ENCODE measurements around the gene PHF1.
A peak's percentile ranks its signal among the peaks of the same experiment; 100 is the strongest.
"Not testable (repeated sequence)": the region's sequence is repeated elsewhere in the genome, so short reads cannot be mapped to it uniquely, and the experiment has no call there.

Gene PHF1

DNA sequence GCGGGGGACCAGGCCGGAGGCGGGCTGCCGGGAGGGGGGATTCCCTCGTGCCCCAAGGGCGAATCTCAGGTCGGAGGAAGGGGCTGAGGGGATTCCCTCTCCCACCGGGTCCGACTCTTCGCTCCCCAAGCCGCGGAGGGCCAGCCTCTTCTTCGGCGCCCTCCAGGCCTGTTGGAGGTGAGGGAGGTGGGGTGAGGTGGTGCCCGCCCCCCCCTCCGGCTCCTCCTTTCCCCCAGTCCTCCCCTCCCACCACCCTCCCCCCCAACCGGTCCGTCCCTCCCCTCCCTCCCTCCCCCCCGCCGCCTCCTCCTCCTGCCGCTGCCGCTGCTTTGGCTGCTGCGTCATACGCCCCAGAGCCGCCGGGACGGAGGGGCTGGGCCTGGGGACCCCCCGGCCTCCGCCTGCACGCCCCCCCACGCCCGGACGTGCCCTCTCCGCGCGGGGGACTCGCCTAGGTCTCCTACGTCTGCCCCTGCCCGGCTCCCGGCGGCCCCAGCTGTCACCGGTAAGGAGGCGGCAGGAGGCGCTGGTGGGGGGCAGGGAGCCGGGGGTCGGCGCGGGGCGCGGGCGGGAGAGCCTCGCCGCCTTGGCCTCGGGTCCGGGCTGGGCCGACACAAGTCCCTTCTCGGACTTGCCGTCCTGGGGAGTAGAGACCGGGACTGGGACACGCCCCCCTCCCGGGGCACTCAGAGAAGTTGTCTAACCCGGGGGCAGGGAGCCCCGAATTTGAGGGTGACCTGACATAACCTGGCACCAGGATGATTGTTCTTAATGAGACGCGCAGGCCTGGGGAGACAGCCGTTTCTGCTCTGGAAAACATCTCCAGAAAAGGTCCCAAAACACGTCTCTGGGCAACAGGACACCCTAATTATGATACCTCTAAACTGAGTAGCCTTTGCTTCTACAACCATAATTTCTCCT lies at the start of gene PHF1:
PHF1 (plus strand) TSS at position 304 of the 921 bp plus-strand sequence. CDS start 1,250 bp downstream, outside the sequence.
- DNase-seq = no peak

DNA sequence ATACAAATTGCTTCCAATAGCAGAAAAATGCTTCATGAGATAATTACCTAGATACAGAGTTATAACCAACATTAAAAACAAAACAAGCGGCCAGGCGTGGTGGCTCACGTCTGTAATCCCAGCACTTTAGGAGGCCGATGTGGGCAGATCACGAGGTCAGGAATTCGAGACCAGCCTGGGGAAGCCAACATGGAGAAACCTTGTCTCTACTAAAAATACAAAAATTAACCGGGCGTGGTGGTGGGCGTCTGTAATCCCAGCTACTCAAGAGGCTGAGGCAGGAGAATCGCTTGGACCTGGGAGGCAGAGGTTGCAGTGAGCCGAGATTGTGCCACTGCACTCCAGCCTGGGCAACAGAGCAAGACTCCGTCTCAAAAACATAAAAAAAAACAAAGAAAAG lies 47.3 kb upstream of the PHF1 start:
- DNase-seq = not testable (repeated sequence)

- DNase-seq = not testable (repeated sequence)
These were observed 46.2 kb upstream of the PHF1 start for GRCh38 chr6:33364475-33365205.

DNA sequence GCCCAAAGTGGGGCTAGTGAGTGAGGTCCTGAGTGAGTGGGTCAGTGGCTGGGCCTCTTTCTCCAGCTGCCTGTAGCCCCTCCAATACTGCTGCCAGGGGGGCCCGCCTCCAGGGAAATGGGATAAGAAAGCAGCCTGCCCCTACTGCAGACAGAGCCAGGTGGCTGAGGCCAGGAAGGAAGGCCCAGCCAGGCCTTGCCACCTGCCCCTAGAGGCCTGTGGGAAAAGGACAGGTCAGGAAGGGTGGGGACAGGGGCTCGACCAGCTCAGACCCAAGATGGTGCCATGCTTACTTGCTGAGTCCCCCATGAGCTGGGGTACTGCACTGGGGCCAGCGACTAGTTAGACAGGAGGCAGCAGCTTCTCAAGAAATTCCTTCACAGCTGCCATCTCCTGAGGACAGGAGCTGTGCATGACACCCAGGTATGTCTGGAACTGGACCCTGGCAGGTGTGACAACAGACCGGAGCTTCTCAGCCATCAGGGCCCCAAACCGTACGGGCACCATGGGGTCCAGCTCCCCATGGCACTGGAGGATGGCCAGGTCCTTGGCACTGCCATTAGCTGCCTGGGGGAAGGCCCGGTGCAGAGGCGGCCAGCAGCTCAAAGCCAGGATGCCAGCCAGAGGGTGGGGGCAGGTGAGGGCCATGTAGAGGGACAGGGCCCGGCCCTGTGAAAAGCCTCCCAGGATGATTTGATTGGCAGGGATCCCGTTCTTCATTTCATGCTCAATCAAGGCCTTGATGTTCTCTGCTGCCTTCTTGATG lies 45.4 kb upstream of the PHF1 start:
- not testable (repeated sequence) for DNase-seq

- DNase-seq = no peak
These were observed 43.7 kb upstream of the PHF1 start for GRCh38 chr6:33367009-33367714.

DNA sequence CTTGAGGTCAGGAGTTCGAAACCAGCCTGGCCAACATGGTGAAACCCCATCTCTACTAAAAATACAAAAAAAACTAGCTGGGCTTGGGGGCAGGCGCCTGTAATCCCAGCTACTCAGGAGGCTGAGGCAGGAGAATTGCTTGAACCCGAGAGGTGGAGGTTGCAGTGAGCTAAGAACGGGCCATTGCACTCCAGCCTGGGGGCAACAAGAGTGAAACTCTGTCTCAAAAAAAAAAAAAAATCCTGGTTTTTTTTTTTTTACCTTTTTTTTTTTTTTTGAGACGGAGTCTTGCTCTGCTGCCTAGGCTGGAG lies 43.1 kb upstream of the PHF1 start:
- not testable (repeated sequence) for DNase-seq

DNA sequence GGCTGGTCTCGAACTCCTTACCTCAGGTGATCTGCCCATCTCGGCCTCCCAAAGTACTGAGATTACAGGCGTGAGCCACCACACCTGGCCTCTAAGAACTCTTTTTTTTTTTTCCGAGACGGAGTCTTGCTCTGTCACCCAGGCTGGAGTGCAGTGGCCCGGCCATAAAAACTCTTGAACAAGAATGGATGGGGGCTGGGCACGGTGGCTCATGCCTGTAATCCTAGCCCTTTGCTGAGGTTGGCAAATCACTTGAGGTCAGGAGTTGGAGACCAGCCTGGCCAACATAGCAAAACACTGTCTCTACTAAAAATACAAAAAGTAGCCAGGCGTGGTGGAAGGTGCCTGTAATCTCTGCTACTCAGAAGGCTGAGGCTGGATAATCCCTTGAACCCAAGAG lies 38.9 kb upstream of the PHF1 start:
- DNase-seq = not testable (repeated sequence)

DNA sequence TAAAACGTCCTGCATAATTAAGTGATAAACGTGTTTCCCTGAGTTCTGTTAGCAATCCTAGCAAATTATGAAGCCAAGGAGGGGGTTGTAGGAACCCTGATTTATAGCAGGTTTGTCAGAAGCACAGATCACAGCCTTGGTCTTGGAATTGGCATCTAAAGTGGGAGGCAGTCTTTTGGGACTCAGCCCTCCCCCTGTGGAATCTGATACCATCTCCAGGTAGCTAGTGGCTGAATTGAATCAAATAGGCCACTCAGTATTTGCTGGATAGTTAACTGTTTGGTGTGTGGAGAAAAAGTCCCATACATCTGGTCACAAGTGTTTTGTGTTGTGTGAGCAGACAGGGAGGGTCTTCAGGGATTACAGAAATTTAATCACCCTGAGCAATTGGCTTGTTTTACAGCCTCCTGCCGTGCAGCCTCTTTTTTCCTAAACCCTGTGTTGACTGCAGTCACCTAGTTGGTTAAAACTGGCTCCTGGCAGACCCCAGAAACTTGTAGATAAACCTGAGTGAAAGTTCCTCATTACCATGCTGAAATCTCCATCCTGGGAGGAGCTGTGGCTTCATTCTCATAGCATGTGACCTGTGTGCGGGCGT lies 38.2 kb upstream of the PHF1 start:
- DNase-seq = no peak

DNA sequence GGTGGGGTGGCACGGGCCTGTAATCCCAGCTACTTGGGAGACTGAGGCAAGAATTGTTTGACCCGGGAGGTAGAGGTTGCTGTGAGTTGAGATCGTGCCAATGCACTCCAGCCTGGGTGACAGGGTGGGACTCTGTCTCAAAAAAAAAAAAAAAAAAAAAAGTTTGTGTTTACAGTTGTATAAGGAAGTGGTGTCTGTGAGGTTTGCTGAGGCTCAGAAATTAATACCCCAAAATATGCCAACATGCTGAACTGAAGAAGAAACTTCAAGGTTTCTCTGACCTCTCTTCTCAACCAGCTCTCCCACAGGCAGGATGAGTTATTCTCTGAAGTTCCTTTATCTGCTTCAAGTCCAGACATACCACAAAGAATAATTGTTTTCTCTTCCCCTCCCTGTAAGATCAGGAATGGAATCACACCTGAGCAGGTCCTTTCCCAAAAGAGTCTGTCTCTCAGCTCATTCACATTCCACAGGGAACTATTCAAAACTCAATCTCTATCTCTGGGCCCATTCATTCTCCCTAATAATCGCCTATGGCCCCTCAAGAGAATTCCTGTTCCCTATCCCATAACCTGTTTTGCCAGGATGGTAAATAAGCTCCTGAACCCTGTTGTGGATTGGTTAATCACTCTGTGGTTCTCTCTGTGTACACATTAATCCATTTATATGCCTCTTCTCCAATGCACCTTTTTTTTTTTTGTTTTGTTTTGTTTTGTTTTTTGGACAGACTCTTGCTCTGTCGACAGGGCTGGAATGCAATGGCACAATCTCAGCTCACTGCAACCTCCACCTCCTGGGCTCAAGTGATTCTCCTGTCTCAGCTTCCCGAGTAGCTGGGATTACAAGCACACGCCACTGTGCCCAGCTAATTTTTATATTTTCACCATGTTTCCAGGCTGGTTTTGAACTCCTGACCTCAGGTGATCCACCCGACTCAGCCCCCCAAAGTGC lies 36.6 kb upstream of the PHF1 start:
- DNase-seq = no peak

DNA sequence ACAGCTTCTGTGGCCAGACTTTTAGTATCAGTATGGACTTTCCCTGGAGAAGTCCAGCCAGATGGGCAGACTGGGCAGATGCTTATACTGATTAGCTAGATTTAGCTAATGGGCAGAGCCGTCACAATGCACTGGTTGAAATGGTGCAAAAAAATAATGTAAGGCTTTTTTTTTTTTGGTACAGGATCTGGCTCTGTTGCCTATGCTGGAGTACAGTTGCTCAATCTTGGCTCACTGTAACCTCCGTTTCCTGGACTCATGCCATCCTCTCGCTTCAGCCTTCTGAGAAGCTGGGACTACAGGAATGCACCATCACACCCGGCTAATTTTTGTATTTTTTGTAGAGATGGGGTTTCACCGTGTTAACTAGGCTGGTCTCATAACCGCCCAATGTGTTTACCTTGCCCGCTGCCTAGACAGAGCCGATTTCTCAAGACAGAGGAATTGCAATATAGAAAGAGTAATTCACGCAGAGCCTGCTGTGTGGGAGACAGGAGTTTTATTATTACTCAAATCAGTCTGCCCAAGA lies 35.6 kb upstream of the PHF1 start:
- DNase-seq = no peak

DNA sequence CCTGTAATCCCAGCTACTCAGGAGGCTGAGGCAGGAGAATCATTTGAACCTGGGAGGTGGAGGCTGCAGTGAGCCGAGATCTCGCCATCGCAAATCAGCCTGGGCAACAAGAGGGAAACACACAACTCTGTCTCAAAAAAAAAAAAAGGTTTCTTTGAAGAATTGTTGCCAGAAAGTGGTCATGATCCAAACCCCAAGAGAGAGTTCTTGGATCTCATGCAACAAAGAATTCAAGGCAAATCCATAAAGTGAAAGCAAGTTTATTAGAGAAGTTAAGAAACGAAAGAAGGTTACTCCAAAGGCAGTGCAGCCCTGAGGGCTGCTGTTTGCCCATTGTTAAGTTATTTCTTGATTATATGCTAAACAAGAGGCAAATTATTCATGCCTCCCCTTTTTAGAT lies 33.6 kb upstream of the PHF1 start:
- no peak for DNase-seq

GRCh38 chr6:33379184-33379583 lies 31.6 kb upstream of the PHF1 start:
- not testable (repeated sequence) for DNase-seq

DNA sequence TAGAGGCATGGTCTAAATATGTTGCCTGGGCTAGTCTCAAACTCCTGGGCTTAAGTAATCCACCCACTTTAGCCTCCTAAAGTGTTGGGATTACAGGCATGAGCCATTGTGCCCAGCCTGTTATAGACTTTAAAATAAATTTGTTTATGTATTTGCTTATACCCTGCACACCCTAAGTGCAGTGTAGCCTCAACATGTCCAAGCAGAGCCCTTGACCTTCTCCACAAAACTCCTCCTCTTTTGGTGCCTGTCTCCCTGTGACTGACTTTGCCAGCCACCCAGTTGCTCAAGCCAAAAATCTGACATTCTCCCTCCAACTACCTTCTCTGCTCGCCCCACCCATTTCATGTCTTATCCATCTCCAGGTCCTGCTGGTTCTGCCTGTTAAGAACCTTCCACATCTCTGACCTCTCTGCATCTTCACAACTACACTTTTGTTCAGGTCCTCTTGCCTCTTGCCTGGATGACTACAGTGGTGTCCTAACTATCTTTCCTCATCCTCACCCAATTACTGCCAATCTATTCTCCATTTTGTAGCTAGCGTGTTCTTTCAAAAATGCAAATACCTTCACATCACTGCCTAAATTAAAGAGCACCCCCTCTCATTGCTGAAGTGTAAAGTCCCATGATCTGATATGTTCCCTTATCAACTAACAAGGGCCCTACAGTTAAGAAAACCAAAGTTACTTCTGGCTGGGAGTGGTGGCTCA lies 30.4 kb upstream of the PHF1 start:
- DNase-seq = no peak

DNA sequence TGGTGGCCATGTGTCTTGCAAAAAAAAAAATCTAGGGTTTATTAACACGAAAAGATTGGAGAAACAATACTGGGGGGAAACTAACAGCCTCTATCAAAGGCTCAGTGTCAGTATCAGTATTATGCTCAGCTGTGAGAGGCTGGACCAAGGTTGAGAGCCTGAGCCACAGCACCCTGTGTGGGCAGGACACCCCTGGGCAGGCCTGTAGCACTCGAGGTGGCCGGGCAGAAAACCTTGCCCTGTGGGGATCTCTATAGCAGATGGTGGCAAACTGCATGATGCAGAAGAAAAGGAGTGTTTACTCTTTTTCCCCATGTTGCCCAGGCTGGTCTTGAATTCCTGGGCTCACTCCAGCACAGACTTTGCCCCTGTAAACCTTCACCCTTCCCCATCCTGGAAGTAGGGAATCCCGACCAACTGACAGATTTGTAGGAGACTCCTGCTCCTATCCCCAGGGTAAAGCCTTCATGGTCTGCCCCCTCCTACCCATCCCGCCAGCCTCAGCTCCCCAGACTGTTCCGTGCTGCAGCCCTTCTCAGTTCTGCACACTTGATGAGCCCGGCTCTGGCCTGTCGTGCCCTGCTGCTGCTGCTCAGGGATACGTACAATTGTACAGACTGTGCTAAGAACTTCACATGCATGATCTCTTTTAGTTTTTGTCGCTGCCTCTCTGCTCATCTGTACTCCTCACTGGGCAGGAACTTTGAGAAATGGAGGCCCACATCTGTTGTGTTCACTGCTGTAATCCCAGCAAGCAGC lies 27.2 kb upstream of the PHF1 start:
- DNase-seq = no peak

- no peak for DNase-seq
These were observed 26.2 kb upstream of the PHF1 start for GRCh38 chr6:33384581-33385020.

GRCh38 chr6:33390173-33390572 lies 20.6 kb upstream of the PHF1 start:
- no peak for DNase-seq

- no peak for DNase-seq
These were observed 20.0 kb upstream of the PHF1 start for GRCh38 chr6:33390767-33391277.

DNA sequence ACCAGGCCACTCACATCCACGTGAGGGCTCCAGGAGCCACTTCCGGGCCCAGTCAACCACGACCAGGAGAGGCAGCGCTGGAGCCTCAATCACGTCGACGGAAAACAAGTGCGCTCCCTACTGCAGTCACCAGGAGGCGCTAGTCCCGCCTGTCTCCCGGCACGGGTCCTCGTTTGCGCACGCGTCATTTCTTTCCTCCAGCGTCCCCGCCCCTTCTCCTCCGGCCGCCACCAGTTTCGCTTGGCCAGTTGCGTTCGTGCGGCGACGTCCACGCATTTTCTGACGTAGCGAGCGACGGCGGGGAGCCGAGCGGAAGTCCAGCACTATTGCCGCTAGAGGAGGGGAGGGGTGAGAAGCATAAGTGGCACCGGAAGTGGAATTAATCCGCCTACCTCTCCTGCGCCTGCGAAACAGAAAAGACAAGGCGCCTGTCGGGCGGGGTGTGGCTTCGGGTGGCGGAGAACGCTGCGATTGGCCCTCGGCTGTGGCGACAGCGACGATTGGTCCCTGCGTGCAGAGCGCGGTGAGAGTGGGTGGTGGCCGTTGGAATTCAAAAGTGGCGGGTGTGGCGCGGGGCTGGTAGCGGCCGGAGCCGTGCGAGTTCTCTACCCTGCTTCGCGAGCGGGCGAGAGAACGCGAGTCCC lies 19.4 kb upstream of the PHF1 start, which contains the start of gene KIFC1:
KIFC1 (plus strand) TSS at position 546 of the 644 bp plus-strand sequence. CDS start 163 bp downstream, outside the sequence.
- peak; percentile 98 for DNase-seq

All from NCI-H1048 (cell line).